ENCODE data around the gene NKX2-3.

NKX2-3 gene

DNA sequence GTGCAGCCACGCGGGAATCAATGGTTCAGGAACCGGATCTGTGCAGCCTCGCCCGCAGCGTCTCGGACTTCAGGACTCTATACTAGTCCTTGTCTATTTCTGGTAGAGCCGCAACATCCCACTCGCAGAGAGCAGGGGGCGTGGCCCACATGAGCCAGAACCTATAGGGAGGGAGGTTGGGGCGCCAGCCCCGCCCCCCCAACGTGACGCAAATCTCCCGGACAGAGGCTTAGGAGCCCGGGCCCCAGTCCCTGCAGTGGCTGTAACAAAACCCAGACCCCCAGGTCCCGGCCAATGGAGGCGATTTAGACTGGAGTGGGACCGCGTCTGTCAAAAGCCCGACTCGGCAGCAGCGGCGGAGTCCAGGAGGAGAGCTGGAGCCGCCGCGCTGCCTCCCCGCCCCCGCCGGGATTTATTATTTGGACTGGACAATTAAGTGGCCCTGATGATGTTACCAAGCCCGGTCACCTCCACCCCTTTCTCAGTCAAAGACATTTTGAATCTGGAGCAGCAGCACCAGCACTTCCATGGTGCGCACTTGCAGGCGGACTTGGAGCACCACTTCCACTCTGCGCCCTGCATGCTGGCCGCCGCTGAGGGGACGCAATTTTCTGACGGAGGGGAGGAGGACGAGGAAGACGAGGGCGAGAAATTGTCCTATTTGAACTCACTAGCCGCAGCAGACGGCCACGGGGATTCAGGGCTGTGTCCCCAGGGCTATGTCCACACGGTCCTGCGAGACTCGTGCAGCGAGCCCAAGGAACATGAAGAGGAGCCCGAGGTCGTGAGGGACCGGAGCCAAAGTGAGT is at the start of gene NKX2-3:
Gene NKX2-3, plus strand, starts transcription at position 256 of the 809 bp plus-strand sequence. Its CDS starts 190 bp downstream, at position 446.
- DNase-seq: no peak

DNA sequence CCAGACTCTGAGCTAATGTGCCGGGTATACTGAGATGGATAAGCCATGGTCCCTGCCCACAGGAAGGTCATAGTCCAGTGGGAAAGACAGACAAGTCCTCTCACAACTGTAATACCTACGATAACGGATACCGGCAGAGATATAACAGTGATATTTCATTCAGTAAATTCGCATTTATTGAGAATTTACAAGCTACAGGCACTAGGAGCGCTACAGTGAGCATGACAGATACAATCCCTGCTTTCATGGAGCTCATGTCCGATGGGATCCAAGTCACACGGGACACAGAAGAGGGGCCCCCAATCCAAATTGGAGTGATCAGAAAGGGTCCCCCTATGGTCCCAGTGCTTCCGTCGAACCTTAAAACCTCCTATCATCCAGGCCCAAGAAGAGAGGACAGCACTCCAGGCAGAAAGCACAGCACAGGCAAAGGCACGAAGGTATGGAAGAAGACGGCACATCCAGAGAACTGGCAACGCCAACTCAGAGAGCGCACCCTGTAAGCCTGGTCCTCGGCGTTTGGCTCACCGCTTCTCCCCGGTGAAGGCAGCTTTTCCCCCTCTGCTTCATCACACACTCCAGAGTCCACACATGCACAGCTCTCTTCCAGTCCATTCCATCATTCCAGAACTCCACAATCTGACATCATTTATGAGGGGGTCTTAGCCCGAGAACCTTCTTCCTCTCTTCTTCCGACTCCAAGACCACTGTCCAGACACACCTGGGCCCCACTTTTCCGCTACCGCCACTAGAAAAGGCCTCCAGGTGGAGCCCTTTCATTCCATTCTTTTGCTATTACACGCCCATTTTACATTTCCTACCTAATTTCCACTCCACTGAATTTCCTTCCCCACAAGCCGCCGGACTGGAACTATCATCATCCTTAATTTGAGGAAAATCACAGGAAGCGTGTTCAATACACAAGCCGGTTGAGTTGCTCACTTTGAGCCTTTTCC is 47.8 kb upstream of the NKX2-3 start:
- DNase-seq: no peak

DNA sequence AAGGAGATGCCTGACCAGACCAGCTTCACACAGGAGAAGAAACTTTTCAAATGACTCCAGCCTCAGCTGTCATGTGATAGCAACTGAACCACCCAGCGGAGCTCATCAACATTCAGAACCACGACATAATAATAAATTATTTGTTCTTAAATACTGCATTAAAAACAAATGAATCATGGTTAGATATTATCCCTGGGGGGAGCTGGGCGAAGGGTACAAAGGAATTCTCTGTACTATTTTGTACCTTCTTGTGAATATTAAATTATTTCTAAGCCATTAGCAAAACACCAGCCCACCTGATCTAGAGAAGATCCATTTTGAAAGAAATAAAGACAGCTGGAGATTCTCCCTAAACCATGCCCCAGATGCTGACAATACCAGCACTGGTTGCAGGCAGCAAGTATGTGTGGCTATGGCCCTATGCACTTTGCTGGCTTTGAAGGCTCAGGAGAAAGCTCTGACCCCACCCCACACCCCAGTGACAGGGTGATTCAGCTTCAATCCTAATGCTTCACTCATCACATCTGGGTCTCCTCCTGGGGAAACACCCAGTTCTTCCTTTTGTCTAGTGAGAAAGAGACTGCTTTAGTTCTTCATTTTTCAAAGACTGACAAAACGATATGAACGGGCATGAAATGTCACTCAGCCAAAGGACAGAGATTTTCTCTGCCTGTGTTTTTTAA is 45.5 kb upstream of the NKX2-3 start:
- DNase-seq: no peak

DNA sequence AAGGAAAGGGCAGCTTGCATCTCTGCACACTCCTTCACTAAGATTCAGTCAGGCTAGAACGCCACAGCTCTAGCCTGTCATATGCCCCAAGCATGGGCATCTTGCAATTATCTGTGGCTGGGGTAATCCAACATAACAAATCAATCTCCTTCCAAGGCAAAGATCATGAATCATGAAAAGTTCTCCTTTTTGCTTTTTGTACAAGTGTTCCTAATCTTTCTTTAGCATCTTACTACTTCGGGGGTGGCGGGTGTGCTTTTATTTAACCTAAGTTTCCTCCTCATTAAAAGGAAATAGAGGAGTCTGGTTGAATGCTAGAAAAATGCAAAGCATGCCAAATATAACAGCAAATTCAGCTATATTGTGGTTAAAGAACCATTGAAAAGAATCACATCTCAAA is 43.5 kb upstream of the NKX2-3 start:
- DNase-seq: no peak

DNA sequence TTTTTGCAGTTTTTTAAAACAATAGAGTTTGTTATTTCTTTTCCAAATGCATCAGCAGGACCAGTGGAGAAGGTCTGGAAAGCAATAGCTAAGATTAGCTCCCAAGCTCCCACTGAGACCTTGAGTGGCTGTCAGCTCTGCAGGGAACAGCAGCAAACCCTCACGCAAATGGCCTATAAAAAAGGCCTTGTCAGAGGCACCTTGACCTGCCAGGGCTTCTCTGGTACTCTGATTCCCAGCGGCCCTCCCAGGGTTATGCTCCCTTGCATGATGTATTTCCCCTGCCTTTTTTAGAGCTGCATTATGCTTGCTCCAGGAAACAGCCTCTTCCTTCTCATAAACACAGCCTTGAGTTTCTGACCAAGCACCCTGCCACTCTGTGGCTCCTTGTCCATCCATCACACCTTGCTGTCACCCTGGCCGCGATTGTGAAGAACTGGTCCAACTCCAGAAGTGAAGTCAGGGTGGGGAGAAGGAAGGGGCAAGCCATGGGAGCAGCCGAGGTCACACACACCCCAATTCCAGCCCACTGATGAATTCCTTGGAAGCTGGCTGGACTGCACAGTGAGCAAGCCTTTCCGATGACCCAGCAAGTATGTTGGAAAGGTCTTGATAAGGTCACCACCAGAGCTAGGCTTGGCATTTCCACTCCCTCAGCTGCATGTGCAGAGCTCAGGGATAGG is 35.3 kb upstream of the NKX2-3 start:
- no peak for DNase-seq

DNA sequence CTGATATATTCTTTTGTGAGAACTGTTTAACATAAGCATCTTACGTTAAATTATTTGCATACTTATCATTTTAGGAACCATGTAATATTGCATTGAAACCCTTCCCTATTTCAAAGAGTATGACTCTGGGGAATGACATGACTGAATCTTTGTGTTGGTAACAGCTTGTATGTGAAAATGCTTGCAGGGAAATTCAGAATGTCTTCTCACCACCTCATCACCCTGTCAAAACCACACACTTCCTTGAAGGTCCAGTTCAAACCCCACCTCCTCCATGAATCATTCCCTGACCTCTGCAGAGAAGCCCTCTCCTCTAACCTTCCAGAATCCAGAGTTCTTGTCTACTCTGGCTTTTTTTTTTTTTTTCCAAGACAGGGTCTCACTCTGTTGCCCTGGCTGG is 26.3 kb upstream of the NKX2-3 start:
- no peak for DNase-seq

DNA sequence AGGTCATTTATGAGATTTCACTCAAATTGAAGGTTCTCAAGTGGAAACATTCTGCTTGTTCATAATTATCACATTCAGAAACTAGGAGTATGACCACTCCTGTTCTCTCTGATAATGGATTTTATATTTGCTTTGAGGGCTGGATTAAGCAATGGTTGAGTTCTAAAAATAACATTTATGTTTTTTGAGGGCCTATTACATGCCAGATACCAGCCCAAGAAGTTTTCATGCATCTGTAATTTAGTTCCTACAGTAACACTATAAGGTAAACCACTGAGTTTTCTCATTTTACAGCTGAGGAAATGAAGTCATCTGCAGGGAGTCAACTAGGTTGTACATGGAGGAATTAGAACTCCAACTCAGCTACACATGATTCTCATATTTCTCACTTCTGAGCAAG is 25.5 kb upstream of the NKX2-3 start:
- no peak for DNase-seq

DNA sequence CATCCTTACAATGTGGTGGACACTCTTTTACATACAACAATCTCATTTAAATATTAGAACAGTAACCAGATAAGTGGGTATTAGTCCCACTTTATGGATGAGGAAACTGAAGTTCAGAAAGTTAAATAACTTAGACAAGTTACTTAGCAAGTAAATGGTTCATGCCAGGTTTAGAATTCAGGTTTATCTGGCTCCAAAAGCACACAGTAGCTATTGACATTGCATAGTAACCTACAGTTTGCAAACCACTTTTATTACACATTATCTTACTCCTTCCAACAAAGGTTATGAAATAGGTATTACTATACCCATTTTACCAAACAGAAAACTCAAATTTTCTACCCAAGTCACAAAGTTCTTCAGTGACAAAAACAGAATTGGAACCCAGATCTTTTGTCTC is 19.7 kb upstream of the NKX2-3 start:
- no peak for DNase-seq

DNA sequence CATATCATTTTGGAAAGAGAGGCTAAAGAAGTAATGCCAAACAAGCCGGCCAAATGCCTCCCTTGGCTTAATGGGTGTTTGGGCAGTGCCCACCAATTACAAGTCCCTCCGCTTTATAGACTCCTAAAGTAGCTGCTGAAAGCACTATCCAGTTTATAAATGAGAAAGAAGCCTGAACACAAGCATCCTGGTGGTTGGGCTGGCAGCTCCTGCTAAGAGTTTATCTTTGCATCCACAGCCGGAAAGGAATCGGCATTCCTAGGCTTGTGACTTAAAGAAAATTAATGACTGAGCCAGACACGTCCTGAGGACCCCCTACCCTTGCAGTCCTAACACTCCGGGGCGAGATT is 13.1 kb upstream of the NKX2-3 start:
- no peak for DNase-seq

DNA sequence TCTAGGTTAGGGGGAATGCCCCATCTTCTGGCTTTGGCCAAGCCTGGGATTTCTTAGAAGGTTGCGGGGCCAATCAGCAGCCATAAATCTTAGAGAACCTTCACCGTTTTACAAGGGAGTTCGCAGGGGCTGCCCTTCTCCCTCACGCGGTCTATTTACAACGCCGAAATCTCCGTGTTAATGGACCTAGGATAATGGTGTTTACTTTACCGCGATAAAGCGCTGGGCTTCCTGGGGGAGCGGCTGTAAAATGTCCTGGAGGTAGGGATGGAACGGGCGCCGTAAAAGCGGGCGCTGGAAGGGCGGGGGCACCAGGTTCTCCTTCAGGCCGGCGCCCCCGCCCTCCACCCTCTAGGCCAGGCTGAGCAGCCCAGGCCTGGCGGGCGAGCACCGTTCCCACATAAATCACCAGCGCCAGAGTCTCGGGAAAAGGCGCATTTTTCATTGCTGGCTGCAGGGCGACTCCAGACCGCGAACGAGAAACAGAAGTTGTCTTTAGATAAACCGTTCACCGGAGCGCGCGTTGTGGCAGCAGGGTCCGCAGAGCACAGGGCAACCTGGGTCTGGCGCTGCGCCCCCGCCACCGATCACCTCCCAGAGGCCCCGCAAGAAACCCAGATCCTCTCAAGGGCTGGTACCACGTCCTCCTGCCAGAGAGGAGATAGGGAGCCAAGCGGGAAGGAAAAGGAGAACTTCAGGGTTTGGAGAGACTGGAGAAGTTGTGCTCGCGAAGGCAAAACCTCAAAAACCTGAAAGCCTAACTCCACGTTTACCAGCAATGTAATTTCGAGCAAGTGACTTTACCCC is 12.5 kb upstream of the NKX2-3 start:
- no peak for DNase-seq

DNA sequence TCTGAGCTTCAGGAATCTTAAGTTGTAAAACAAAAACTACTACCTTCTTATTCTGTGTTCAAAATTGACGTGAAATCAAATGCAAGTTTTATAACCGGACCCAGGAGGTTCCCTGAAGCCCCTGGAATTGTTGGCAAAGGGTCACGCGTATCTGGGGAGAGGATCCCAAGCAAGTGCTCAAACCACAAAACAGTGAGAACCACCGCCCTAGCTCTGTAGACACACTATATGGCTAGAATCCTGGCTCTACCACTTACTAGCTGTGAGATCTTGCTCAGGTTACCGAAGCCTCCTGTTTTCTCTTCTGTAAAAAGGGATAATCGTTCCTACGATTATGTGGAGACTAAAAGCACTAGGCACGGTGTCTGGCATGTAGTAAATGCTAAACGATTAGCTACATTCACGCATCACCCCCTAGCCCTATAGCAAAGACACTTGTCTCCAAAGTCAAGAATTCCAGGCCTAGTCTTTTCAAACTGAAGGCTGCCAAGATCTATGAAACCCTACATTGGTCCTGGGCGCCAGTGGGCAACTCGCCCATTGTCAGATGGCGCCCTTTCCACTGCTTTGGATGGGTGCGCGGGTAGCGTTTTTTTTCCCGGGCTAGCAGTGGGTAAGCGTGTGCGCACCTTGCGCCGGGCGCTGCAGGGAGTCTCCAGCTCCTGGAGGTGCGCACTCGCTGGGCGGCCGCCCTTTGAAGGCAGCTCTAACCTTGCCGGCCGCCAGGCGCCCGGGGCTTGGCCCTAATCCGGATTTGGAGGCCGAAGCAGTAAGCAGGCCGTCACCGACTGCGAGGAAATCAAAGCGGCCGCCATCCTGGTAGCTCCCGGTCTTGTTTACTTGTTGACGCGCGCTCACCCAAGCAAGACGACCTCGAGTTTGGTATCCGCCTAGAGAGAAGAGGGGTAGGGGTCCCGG is 11.6 kb upstream of the NKX2-3 start:
- no peak for DNase-seq

DNA sequence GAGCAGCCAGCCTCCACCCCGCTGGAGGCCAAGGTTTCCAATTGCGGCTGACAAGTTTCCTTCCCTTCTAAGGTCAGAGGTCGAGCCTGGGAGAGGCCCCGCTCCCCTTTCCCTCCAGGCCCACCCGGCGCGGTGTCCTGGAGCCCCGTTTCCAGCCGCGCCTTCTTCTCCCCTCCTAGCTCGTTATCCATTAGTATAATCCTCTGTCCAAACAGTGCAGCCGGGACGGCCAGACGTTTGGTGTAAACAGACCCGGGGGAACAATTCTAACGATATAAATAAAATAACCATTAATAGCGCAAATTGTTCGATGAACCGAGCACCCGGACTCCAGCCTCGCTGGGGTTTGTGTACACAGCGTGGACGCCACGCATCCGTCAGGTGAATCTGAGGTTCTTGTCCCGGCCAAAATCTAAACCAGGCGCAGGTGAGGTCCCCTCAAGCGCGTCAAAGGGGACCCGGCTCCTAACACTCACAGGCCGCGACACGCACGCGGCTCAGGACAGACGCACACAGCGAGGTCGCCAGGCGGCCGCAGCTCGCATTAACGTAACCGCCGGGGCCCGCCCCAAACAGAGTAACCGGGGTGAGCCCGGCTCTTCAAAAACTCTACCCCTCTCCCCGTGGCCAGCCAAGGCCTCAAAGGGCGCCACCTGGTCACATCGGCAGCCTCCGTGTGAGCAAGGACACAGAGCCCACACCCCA is 10.8 kb upstream of the NKX2-3 start:
- DNase-seq: no peak

DNA sequence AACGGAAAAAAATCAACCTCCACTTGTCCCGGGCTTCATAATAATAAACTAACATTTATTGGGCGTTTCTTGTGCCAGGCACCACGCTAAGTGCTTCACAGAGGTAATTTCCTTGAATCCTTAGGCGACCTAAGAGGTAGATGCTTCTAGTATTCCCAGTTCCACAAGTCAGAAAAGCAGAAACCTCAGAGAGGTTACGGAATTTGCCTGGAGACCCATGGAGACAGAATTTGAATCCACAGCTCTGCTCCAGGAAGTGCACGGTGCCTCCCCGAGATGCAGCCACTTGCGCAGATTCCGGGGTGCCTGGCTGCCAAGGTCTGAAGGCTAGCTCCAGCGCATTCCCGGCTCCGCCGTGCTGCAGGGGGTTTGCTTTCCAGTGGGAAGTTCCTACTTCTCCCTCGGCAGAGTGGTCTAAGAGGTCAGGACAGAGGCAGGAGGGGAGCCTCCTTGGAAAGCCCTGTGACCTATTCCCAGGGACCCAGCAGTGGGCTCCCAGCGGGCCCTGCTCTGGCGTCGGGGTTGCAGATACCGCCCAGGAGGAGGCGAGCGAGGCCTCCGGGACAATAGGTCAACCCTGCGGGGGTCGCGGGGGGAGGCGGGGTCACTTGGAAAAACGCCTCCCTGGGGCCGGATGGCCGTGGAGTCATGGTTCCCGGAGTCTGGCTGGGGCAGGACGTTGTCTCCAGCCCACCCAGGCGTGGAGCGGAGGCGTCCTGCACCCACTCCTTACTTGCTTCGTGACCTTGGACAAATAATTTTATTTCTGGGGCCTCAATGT is 10.1 kb upstream of the NKX2-3 start:
- DNase-seq: no peak

DNA sequence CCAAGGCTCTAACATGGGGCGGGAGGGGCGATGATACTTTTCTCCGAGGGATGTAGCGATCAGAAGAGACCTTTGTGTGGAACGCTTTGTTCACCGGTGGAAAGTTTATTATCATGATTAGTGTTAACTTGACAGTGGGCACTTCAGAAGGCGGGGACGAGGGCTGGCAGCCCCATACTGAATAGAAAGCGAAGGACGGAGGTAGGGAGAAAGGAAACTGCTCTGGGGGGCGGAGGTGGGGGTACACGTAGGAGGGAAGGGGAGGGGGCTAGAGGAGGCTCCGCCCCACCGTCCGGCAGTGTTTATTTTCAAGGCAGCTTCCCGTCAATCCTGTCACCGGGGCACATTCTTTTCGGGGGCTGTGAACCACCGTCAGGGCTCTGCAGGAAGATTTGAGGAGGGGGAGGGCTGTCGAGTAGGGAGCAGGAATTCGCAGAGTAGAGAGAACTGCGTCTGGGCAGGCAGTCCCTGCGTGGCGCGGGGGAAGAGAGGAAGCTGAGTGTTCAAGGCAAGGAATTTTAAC is 9.4 kb upstream of the NKX2-3 start:
- DNase-seq: no peak

DNA sequence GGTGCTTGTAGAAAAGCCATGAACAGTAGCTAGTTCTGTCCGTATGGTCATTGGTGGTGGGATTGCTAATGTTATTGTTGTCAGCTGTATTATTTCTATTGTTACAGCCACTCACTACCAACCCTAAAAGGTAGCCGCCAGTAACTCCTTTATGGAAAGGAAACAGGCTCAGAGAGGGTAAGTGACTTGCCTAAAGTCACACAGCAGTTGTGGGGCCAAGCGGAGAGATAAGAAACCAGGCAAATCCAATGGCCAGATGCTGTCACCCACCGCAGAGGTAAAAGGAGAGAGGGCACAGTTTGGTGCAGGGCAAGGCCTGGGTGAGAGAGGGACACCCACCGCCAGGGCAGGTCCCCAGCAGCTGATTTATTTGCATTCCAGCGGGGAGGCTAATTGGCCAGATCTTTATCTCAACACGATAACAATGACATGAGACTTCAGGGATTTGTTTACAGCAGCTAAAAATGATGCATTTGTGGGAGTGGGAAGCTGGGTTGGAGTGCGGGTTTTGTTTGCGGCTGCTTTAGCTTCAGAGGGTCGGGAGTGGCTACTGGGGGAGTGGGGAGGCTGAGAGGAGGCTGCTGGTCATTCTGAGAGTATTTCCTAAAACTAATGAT is 8.6 kb upstream of the NKX2-3 start:
- no peak for DNase-seq

DNA sequence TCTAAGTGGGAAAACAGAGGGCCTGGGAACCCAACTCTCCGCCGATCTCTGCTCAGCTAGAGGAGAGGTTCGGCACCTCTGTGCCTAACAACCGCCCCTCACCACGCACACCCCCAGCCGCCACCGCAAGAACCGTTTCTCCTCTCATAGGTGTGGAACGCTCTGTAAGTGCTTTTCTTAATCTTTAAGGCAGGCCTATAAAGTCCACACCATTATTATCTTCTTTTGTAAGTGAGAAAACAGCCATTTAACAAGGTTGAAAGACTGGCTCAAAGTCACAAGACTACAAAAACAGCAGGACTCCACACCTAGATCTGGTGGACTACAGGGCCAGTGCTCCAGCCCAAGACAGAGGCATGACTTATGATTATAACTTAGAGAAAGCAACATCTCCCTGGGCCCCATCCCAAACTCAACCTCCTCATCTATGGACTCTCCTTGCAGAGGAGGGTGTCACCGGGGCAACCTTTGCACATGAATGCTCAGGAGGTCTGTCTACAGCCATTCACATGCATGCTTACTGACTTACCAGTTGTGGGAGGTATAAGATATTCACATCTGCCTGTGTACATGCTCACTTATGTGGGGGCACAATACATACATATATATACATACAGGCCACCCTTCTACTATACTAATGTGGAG is 7.9 kb upstream of the NKX2-3 start:
- DNase-seq: no peak

DNA sequence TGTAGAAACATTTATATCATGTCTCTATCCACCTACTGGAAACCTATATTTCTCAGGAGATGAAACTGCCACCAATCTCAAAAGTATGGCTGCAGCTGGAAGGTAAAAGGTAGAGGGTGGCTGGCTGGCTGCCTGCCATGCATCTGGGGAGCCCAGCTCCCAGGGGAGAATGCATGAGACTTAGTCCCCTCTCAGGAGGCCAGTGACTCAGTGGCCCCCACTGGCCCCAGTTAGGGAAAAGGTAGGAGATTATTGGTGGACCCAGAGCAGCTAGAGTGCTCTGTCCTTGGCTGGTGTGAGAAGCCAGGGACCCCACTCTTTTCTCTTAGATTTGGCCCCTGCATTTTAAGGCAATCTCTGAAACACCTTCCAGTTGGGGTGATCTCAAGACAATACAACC is 6.8 kb upstream of the NKX2-3 start:
- no peak for DNase-seq

DNA sequence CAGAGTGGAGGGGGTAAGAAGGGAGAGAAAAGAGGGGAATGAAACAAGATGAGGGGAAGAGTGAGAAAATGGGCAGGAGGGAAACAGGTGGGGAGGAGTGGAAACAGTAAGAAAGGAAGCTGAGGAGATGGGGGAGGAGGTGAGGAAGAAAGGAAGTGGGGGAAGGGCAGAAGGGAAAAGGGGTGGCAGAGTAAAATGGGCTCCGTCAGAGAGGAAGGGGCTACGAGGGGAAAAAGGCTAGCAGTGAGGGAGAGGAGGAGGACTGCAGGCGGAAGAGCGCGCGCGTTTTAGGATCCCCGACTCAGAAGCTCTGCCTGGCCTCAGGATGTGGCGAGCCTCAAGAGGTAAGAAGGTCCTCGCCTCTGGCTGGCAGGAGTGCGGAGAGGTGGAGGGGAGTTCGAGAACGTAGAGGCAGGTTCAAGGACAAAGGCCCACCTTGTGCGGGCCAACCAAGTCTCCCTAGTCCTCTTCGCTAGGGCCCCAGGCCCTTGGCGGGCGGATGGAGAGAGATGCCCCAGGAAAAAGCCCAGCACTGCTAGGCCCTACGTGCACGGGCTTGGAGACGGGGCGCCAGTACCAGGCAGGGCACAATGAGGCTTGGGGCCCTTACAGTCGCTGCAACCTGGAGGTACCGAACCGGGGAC is 5.8 kb upstream of the NKX2-3 start:
- no peak for DNase-seq

All from NCI-H187 treated with DMSO at 0.1 percent for 48 hours (cell line).